ENCODE data around the gene NRAS. TPM values are rescaled to one million over a fixed set of nuclear protein-coding genes. Genes with fewer than 3 reads are reported as not detected.
A peak's percentile ranks its signal among the peaks of the same experiment; 100 is the strongest.

NRAS gene
- total and polyA plus RNA-seq, 9 of the 15 experiments (the other 6 are each of a cell fraction or from before 2014, with no cell fraction given): 40.7 to 94.5 (median 75.4) TPM

- no peak for TF ChIP-seq ZNF175 (CRISPR knock-in tag; IDR thresholded peaks at IDR 0.05; ENCODE audit: low read depth)
- peak; percentile 54 for TF ChIP-seq CXXC5 (CRISPR knock-in tag; IDR thresholded peaks at IDR 0.05)
- TF ChIP-seq EGR1 (conservative IDR thresholded peaks at IDR 0.05): peak; percentile 98
- TF ChIP-seq ZNF212 (CRISPR knock-in tag; IDR thresholded peaks at IDR 0.05): no peak
- TF ChIP-seq, protein P1, sequence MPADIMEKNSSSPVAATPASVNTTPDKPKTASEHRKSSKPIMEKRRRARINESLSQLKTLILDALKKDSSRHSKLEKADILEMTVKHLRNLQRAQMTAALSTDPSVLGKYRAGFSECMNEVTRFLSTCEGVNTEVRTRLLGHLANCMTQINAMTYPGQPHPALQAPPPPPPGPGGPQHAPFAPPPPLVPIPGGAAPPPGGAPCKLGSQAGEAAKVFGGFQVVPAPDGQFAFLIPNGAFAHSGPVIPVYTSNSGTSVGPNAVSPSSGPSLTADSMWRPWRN (IDR thresholded peaks at IDR 0.05; ENCODE audit: low read depth): no peak
- no peak for TF ChIP-seq MEF2D (tag; conservative IDR thresholded peaks at IDR 0.05; ENCODE audit: low read depth)
- TF ChIP-seq DMBX1 (CRISPR knock-in tag; IDR thresholded peaks at IDR 0.05; ENCODE audit: borderline replicate concordance): no peak
- TF ChIP-seq, protein P2, sequence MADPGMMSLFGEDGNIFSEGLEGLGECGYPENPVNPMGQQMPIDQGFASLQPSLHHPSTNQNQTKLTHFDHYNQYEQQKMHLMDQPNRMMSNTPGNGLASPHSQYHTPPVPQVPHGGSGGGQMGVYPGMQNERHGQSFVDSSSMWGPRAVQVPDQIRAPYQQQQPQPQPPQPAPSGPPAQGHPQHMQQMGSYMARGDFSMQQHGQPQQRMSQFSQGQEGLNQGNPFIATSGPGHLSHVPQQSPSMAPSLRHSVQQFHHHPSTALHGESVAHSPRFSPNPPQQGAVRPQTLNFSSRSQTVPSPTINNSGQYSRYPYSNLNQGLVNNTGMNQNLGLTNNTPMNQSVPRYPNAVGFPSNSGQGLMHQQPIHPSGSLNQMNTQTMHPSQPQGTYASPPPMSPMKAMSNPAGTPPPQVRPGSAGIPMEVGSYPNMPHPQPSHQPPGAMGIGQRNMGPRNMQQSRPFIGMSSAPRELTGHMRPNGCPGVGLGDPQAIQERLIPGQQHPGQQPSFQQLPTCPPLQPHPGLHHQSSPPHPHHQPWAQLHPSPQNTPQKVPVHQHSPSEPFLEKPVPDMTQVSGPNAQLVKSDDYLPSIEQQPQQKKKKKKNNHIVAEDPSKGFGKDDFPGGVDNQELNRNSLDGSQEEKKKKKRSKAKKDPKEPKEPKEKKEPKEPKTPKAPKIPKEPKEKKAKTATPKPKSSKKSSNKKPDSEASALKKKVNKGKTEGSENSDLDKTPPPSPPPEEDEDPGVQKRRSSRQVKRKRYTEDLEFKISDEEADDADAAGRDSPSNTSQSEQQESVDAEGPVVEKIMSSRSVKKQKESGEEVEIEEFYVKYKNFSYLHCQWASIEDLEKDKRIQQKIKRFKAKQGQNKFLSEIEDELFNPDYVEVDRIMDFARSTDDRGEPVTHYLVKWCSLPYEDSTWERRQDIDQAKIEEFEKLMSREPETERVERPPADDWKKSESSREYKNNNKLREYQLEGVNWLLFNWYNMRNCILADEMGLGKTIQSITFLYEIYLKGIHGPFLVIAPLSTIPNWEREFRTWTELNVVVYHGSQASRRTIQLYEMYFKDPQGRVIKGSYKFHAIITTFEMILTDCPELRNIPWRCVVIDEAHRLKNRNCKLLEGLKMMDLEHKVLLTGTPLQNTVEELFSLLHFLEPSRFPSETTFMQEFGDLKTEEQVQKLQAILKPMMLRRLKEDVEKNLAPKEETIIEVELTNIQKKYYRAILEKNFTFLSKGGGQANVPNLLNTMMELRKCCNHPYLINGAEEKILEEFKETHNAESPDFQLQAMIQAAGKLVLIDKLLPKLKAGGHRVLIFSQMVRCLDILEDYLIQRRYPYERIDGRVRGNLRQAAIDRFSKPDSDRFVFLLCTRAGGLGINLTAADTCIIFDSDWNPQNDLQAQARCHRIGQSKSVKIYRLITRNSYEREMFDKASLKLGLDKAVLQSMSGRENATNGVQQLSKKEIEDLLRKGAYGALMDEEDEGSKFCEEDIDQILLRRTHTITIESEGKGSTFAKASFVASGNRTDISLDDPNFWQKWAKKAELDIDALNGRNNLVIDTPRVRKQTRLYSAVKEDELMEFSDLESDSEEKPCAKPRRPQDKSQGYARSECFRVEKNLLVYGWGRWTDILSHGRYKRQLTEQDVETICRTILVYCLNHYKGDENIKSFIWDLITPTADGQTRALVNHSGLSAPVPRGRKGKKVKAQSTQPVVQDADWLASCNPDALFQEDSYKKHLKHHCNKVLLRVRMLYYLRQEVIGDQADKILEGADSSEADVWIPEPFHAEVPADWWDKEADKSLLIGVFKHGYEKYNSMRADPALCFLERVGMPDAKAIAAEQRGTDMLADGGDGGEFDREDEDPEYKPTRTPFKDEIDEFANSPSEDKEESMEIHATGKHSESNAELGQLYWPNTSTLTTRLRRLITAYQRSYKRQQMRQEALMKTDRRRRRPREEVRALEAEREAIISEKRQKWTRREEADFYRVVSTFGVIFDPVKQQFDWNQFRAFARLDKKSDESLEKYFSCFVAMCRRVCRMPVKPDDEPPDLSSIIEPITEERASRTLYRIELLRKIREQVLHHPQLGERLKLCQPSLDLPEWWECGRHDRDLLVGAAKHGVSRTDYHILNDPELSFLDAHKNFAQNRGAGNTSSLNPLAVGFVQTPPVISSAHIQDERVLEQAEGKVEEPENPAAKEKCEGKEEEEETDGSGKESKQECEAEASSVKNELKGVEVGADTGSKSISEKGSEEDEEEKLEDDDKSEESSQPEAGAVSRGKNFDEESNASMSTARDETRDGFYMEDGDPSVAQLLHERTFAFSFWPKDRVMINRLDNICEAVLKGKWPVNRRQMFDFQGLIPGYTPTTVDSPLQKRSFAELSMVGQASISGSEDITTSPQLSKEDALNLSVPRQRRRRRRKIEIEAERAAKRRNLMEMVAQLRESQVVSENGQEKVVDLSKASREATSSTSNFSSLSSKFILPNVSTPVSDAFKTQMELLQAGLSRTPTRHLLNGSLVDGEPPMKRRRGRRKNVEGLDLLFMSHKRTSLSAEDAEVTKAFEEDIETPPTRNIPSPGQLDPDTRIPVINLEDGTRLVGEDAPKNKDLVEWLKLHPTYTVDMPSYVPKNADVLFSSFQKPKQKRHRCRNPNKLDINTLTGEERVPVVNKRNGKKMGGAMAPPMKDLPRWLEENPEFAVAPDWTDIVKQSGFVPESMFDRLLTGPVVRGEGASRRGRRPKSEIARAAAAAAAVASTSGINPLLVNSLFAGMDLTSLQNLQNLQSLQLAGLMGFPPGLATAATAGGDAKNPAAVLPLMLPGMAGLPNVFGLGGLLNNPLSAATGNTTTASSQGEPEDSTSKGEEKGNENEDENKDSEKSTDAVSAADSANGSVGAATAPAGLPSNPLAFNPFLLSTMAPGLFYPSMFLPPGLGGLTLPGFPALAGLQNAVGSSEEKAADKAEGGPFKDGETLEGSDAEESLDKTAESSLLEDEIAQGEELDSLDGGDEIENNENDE (IDR thresholded peaks at IDR 0.05; ENCODE audit: low read depth, low read length): no peak
- TF ChIP-seq, protein P3, sequence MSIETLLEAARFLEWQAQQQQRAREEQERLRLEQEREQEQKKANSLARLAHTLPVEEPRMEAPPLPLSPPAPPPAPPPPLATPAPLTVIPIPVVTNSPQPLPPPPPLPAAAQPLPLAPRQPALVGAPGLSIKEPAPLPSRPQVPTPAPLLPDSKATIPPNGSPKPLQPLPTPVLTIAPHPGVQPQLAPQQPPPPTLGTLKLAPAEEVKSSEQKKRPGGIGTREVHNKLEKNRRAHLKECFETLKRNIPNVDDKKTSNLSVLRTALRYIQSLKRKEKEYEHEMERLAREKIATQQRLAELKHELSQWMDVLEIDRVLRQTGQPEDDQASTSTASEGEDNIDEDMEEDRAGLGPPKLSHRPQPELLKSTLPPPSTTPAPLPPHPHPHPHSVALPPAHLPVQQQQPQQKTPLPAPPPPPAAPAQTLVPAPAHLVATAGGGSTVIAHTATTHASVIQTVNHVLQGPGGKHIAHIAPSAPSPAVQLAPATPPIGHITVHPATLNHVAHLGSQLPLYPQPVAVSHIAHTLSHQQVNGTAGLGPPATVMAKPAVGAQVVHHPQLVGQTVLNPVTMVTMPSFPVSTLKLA (conservative IDR thresholded peaks at IDR 0.05): no peak
- TF ChIP-seq DIDO1 (tag; IDR thresholded peaks at IDR 0.05; ENCODE audit: low read depth): no peak
- TF ChIP-seq ILF3 (IDR thresholded peaks at IDR 0.05; ENCODE audit: borderline replicate concordance): no peak
- no peak for TF ChIP-seq RBM34 (IDR thresholded peaks at IDR 0.05; ENCODE audit: borderline replicate concordance, insufficient read depth, low read length)
- TF ChIP-seq RB1 (IDR thresholded peaks at IDR 0.05; ENCODE audit: low read depth): peak; percentile 38; the same call in 1 of the 2 replicates
- no peak for TF ChIP-seq POLR2AphosphoS5 (IDR thresholded peaks at IDR 0.05; ENCODE audit: control insufficient read depth, insufficient read depth, low read depth, low read length)
- TF ChIP-seq ZNF146 (CRISPR knock-in tag; IDR thresholded peaks at IDR 0.05; ENCODE audit: unreplicated experiment): no peak
- no peak for TF ChIP-seq HDGF (IDR thresholded peaks at IDR 0.05)
Observed at GRCh38 chr1:114669562-114670082, 46.9 kb downstream of the NRAS start, which contains the start of gene DENND2C (continued).
